ENCODE data around the gene SPAG9. TPM values are rescaled to one million over a fixed set of nuclear protein-coding genes. Genes with fewer than 3 reads are reported as not detected.

SPAG9 gene
- total RNA-seq, 1 donor from 2014 or later = 55.4 TPM

GRCh38 chr17:50966163-50966666 is 154.5 kb downstream of the SPAG9 start:
- Mint-ChIP-seq H3K4me3 (ENCODE audit: low read depth) (no peak overlapping the region), H3K36me3 (ENCODE audit: insufficient read depth) (peaks cover 18% of the 10 kb centered on the region), H3K27me3 (no peaks in the 10 kb centered on the region), H3K4me1 (ENCODE audit: low read depth) (no peaks in the 10 kb centered on the region), H3K9me3 (ENCODE audit: low read depth) (no peaks in the 10 kb centered on the region), H3K27ac (no peak overlapping the region)
- DNase-seq (ENCODE audit: low spot score, unreplicated experiment) = no peak
- no peak for TF ChIP-seq CTCF (IDR thresholded peaks at IDR 0.05; ENCODE audit: unreplicated experiment)

- no peak for DNase-seq (ENCODE audit: low spot score, unreplicated experiment)
- peaks cover 7% of the 10 kb centered on the region for H3K36me3 Mint-ChIP-seq (ENCODE audit: insufficient read depth)
- no peak for TF ChIP-seq CTCF (IDR thresholded peaks at IDR 0.05; ENCODE audit: unreplicated experiment)
- no peak overlapping the region for H3K27ac Mint-ChIP-seq
- no peak overlapping the region for H3K4me3 Mint-ChIP-seq (ENCODE audit: low read depth)
- H3K27me3 Mint-ChIP-seq = no peaks in the 10 kb centered on the region
- H3K9me3 Mint-ChIP-seq (ENCODE audit: low read depth) = no peaks in the 10 kb centered on the region
- no peaks in the 10 kb centered on the region for H3K4me1 Mint-ChIP-seq (ENCODE audit: low read depth)
Measured at GRCh38 chr17:50963139-50963538, 157.5 kb downstream of the SPAG9 start.

GRCh38 chr17:50961282-50962220 is 159.1 kb downstream of the SPAG9 start:
- no peaks in the 10 kb centered on the region for H3K9me3 Mint-ChIP-seq (ENCODE audit: low read depth)
- H3K27ac Mint-ChIP-seq = no peak overlapping the region

DNA sequence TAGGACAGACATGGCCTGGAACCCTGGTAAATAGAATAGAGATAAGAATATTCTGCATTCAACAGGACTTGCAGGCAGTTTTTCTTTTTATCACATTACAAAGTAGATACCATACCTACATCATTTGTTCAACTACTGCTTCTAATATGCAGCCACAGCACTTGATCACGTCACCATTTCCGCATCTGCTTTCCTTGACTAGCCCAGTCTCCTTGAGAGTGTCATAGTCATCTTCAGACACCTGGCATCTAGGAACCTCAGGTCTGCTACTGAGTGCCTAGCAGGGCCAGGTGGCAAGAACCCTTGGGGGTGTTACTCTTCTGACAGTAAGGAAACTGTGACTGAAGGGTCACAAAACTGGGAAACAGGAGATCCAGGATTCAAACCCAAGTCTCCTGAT is 161.3 kb downstream of the SPAG9 start:
- H3K4me3 Mint-ChIP-seq (ENCODE audit: low read depth) = no peak overlapping the region
- no peak for DNase-seq (ENCODE audit: low spot score, unreplicated experiment)
- no peak for TF ChIP-seq CTCF (IDR thresholded peaks at IDR 0.05; ENCODE audit: unreplicated experiment)
- no peaks in the 10 kb centered on the region for H3K9me3 Mint-ChIP-seq (ENCODE audit: low read depth)
- no peaks in the 10 kb centered on the region for H3K27me3 Mint-ChIP-seq
- H3K27ac Mint-ChIP-seq = no peak overlapping the region
- H3K36me3 Mint-ChIP-seq (ENCODE audit: insufficient read depth) = peaks cover 3% of the 10 kb centered on the region
- peaks cover 3% of the 10 kb centered on the region for H3K4me1 Mint-ChIP-seq (ENCODE audit: low read depth)

More at GRCh38 chr17:50961282-50962220, 159.1 kb downstream of the SPAG9 start:
- peaks cover 7% of the 10 kb centered on the region for H3K36me3 Mint-ChIP-seq (ENCODE audit: insufficient read depth)
- TF ChIP-seq CTCF (IDR thresholded peaks at IDR 0.05; ENCODE audit: unreplicated experiment) = no peak
- DNase-seq (ENCODE audit: low spot score, unreplicated experiment) = no peak
- H3K4me1 Mint-ChIP-seq (ENCODE audit: low read depth) = no peaks in the 10 kb centered on the region
- no peaks in the 10 kb centered on the region for H3K27me3 Mint-ChIP-seq
- no peak overlapping the region for H3K4me3 Mint-ChIP-seq (ENCODE audit: low read depth)

DNA sequence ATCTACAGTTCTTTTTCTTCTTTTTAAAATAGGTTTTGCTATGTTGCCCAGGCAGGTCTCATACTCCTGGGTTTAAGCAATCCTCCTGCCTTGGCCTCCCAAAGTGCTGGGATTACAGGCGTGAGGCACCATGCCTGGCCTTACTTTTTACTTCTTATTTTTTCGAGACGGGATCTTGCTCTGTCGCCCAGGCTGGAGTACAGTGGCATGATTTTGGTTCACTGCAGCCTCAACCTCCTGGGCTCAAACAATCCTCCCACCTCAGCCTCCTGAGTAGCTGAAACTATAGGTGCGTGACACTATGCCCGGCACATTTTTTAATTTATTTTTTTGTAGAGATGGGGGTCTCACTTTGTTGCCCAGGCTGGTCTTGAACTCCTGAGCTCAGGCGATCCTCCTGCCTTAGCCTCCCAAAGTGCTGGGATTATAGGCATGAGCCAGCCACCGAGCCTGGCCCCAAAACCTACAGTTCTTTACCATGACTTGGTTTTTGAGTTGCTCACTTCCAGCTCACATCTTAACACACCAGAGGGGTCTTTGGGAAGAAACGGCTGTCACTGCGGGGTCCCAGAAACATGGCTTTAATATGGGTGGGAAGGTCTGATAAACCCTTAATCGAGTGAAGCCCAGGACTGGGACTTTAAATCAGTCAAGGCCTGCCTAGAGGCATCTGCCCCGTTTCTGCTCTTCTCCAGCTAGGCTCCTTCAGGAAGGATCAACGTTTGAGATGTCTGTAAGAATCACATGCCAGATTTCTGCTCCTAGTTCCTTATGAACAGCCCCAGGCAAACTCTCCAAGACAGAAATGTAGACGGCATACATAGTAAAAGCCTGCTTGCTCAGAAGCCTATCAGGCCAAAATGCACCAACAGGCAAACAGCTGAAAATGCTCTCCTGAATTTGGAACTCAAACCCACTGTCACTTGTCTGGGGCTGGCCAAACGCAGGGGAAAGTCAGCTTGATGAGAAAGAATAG is 162.8 kb downstream of the SPAG9 start:
- Mint-ChIP-seq H3K27me3 (no peaks in the 10 kb centered on the region), H3K36me3 (ENCODE audit: insufficient read depth) (no peaks in the 10 kb centered on the region), H3K4me1 (ENCODE audit: low read depth) (peaks cover 5% of the 10 kb centered on the region), H3K27ac (peak overlapping the region; percentile 28), H3K9me3 (ENCODE audit: low read depth) (no peaks in the 10 kb centered on the region), H3K4me3 (ENCODE audit: low read depth) (no peak overlapping the region)
- no peak for TF ChIP-seq CTCF (IDR thresholded peaks at IDR 0.05; ENCODE audit: unreplicated experiment)
- no peak for DNase-seq (ENCODE audit: low spot score, unreplicated experiment)
